ENCODE measurements around the gene THSD7A.

THSD7A gene

GRCh38 chr7:11638011-11638774, 193.8 kb downstream of the THSD7A start:
- DNase-seq (ENCODE audit: low spot score): no peak

- no peak for DNase-seq (ENCODE audit: low spot score)
Observed at GRCh38 chr7:11636274-11636673, 195.7 kb downstream of the THSD7A start.

- no peak for DNase-seq (ENCODE audit: low spot score)
Observed at GRCh38 chr7:11633310-11633709, 198.7 kb downstream of the THSD7A start.

GRCh38 chr7:11630355-11630754, 201.6 kb downstream of the THSD7A start:
- DNase-seq (ENCODE audit: low spot score): no peak

- DNase-seq (ENCODE audit: low spot score): no peak
Observed at GRCh38 chr7:11625669-11626068, 206.3 kb downstream of the THSD7A start.

- no peak for DNase-seq (ENCODE audit: low spot score)
Observed at GRCh38 chr7:11623093-11623678, 208.8 kb downstream of the THSD7A start.

GRCh38 chr7:11620406-11621253, 211.4 kb downstream of the THSD7A start:
- no peak for DNase-seq (ENCODE audit: low spot score)

- no peak for DNase-seq (ENCODE audit: low spot score)
Observed at GRCh38 chr7:11616466-11616865, 215.5 kb downstream of the THSD7A start.

GRCh38 chr7:11615174-11615573, 216.8 kb downstream of the THSD7A start:
- DNase-seq (ENCODE audit: low spot score): no peak

GRCh38 chr7:11613292-11613930, 218.6 kb downstream of the THSD7A start:
- DNase-seq (ENCODE audit: low spot score): no peak

GRCh38 chr7:11612737-11613136, 219.3 kb downstream of the THSD7A start:
- DNase-seq (ENCODE audit: low spot score): no peak

GRCh38 chr7:11609096-11609670, 222.8 kb downstream of the THSD7A start:
- no peak for DNase-seq (ENCODE audit: low spot score)

- DNase-seq (ENCODE audit: low spot score): no peak
Observed at GRCh38 chr7:11607686-11608085, 224.3 kb downstream of the THSD7A start.

- no peak for DNase-seq (ENCODE audit: low spot score)
Observed at GRCh38 chr7:11605749-11606148, 226.2 kb downstream of the THSD7A start.

- no peak for DNase-seq (ENCODE audit: low spot score)
Observed at GRCh38 chr7:11604505-11604904, 227.5 kb downstream of the THSD7A start.

GRCh38 chr7:11601761-11602160, 230.2 kb downstream of the THSD7A start:
- DNase-seq (ENCODE audit: low spot score): no peak

GRCh38 chr7:11593322-11593721, 238.7 kb downstream of the THSD7A start:
- no peak for DNase-seq (ENCODE audit: low spot score)

- no peak for DNase-seq (ENCODE audit: low spot score)
Observed at GRCh38 chr7:11592699-11593098, 239.3 kb downstream of the THSD7A start.

- no peak for DNase-seq (ENCODE audit: low spot score)
Observed at GRCh38 chr7:11591943-11592342, 240.1 kb downstream of the THSD7A start.

GRCh38 chr7:11591055-11591633, 240.9 kb downstream of the THSD7A start:
- no peak for DNase-seq (ENCODE audit: low spot score)

GRCh38 chr7:11589251-11589650, 242.7 kb downstream of the THSD7A start:
- no peak for DNase-seq (ENCODE audit: low spot score)

- no peak for DNase-seq (ENCODE audit: low spot score)
Observed at GRCh38 chr7:11587814-11588213, 244.2 kb downstream of the THSD7A start.
